ENCODE results near the gene C10orf62.
A peak's percentile ranks its signal among the peaks of the same experiment; 100 is the strongest.

C10orf62 gene

GRCh38 chr10:97574374-97575126, 15.0 kb upstream of the C10orf62 start (continued):
- TF ChIP-seq ZNF654 (tag by site-specific recombination; IDR thresholded peaks at IDR 0.05; ENCODE audit: low read depth) (no peak), HIC1 (tag by site-specific recombination; IDR thresholded peaks at IDR 0.05) (peak; percentile 45; the same call in 1 of the 2 replicates), ZNF354C (tag by site-specific recombination; IDR thresholded peaks at IDR 0.05; ENCODE audit: borderline replicate concordance, low read depth) (no peak), ZNF211 (tag by site-specific recombination; IDR thresholded peaks at IDR 0.05; ENCODE audit: low read depth) (no peak), ZNF302 (tag by site-specific recombination; IDR thresholded peaks at IDR 0.05; ENCODE audit: low read depth) (no peak), BCL11A (tag by site-specific recombination; IDR thresholded peaks at IDR 0.05; ENCODE audit: low read depth) (no peak), KLF10 (tag by site-specific recombination; IDR thresholded peaks at IDR 0.05) (no peak), ZFP69B (tag by site-specific recombination; IDR thresholded peaks at IDR 0.05) (no peak), KLF1 (tag by site-specific recombination; IDR thresholded peaks at IDR 0.05) (no peak), ZBTB6 (tag by site-specific recombination; IDR thresholded peaks at IDR 0.05) (no peak), AEBP2 (tag by site-specific recombination; IDR thresholded peaks at IDR 0.05; ENCODE audit: borderline replicate concordance) (no peak), ZNF529 (tag by site-specific recombination; IDR thresholded peaks at IDR 0.05; ENCODE audit: insufficient replicate concordance) (no peak), ZNF548 (tag by site-specific recombination; IDR thresholded peaks at IDR 0.05) (no peak), ZSCAN4 (tag by site-specific recombination; IDR thresholded peaks at IDR 0.05) (no peak), INSM2 (tag by site-specific recombination; IDR thresholded peaks at IDR 0.05) (0 out of 2 replicates have a peak, but pooled peaks have one; percentile 19), ZNF791 (tag by site-specific recombination; IDR thresholded peaks at IDR 0.05) (no peak), ZBTB26 (tag by site-specific recombination; optimal IDR thresholded peaks at IDR 0.05) (no peak), SCRT2 (tag by site-specific recombination; IDR thresholded peaks at IDR 0.05) (no peak), HOXA7 (CRISPR knock-in tag; IDR thresholded peaks at IDR 0.05; ENCODE audit: borderline replicate concordance) (no peak), ZFP41 (tag by site-specific recombination; IDR thresholded peaks at IDR 0.05; ENCODE audit: borderline replicate concordance) (no peak), ZNF658 (tag by site-specific recombination; IDR thresholded peaks at IDR 0.05) (no peak), TRIM28 (IDR thresholded peaks at IDR 0.05; ENCODE audit: borderline replicate concordance, low read length) (no peak), ZNF549 (tag by site-specific recombination; IDR thresholded peaks at IDR 0.05) (no peak), ZNF174 (tag by site-specific recombination; IDR thresholded peaks at IDR 0.05) (no peak), PRDM6 (tag by site-specific recombination; IDR thresholded peaks at IDR 0.05) (no peak), ZNF596 (tag by site-specific recombination; IDR thresholded peaks at IDR 0.05) (no peak), ZNF645 (tag by site-specific recombination; IDR thresholded peaks at IDR 0.05) (no peak), SP3 (tag by site-specific recombination; IDR thresholded peaks at IDR 0.05) (no peak)

Data from HEK293 (cell line).